ENCODE measurements around the gene LRP8. TPM values are rescaled to one million over a fixed set of nuclear protein-coding genes. Genes with fewer than 3 reads are reported as not detected.

Gene LRP8
- total RNA-seq, 4 donors from 2014 or later, result 1.4 to 9.8 (median 4.3) TPM

DNA sequence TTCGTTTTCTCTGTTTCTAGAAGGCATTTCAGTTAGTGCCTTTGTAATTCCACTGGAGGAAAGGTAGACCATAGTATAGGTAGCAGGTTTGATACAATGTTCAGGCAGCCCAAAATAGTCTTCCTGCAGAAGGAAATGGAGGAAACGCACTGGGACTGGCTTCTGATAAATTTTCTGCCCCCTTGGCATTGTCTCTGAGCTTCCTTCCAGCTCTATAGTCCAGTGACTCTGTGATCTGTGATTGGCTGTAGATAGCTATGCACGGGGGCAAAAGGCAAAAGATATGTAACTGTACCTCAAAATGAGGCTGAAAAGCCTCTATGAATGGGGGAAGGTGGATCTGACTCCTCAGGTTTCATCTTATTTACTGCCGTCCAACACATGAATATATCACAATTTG lies 83.7 kb downstream of the LRP8 start:
- TF ChIP-seq CTCF (IDR thresholded peaks at IDR 0.05; ENCODE audit: low read depth), result no peak

- no peak for TF ChIP-seq CTCF (IDR thresholded peaks at IDR 0.05; ENCODE audit: low read depth)
Measured at GRCh38 chr1:53242381-53242780, 85.5 kb downstream of the LRP8 start.

- no peak for TF ChIP-seq CTCF (IDR thresholded peaks at IDR 0.05; ENCODE audit: low read depth)
Measured at GRCh38 chr1:53241828-53242227, 86.0 kb downstream of the LRP8 start.

DNA sequence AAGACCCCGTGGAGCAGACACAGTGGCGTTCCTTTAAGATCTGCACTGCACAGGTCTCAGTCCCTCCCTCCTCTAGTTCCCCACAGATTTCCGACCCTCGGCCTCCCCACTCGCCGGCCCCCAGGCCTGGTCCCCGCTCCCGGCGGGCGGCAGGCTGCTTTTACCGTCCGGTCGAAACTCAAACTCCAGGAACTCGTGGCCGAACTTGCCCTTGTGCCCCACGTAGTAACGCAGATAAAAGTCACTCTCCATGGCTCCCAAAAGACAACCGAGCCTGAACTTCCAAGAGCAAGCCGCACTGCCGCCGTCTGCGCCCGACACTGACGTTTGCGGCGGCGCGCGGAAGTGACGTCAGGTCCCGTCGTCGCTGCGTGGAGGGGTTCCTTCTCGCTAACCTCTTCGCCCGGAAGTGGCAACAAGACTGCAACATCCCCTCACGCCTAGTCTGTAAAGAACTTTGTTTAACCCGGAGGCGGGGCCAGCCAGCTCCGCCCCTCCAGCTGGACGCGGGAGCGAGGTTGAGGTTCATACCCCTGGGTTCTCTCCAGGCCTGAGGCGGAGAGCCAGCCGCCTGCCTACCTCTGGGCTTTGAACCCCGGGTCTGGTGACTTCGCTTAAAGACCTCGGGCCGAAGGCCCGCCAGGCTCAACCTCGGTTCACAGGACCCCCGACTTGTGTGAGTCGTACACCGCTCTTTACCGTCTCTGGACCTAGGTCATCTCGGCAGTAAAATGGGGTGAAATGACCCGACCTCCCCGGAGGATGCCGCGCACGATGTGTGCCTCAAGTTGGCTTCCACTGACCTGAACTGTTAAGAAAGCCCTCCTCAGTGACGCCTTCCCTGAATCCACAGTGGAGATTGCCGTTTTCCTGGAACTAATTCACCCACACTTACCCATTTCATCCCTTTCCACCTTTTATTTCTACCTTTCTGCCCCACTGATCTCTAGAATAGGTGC lies 89.4 kb downstream of the LRP8 start, which contains the start of gene MAGOH:
MAGOH (minus strand) TSS at position 322 of the 959 bp plus-strand sequence; CDS start at position 252, 70 bp downstream.
- no peak for TF ChIP-seq CTCF (IDR thresholded peaks at IDR 0.05; ENCODE audit: low read depth)

GRCh38 chr1:53237638-53238037 lies 90.2 kb downstream of the LRP8 start:
- TF ChIP-seq CTCF (IDR thresholded peaks at IDR 0.05; ENCODE audit: low read depth), result no peak

GRCh38 chr1:53220962-53221286 lies 106.9 kb downstream of the LRP8 start:
- no peak for TF ChIP-seq CTCF (IDR thresholded peaks at IDR 0.05; ENCODE audit: low read depth)

- TF ChIP-seq CTCF (IDR thresholded peaks at IDR 0.05; ENCODE audit: low read depth), result no peak
Measured at GRCh38 chr1:53220171-53220961, 107.5 kb downstream of the LRP8 start, which contains the start of gene CZIB. TSS of gene CZIB (minus strand) at chr1:53220634. CDS start at chr1:53220575, 59 bp downstream.
